ENCODE data around the gene ZNF438.
"Not testable (repeated sequence)": the region's sequence is repeated elsewhere in the genome, so short reads cannot be mapped to it uniquely, and the experiment has no call there.

Gene ZNF438

GRCh38 chr10:30800368-30800767 lies 231.3 kb downstream of the ZNF438 start:
- no peaks in the 10 kb centered on the region for H3K4me1 ChIP-seq (ENCODE audit: control insufficient read depth in 1 of 2, insufficient read depth in 1 of 2, low read depth in 1 of 2, low read length in 1 of 2)
- H3K27me3 ChIP-seq: no peaks in the 10 kb centered on the region
- H3K9me3 ChIP-seq: no peaks in the 10 kb centered on the region
- H3K27ac ChIP-seq: no peak overlapping the region
- no peak overlapping the region for H3K4me3 ChIP-seq (ENCODE audit: low read depth in 1 of 2, low read length in 1 of 2)
- H3K36me3 ChIP-seq: no peaks in the 10 kb centered on the region
- TF ChIP-seq CTCF (IDR thresholded peaks at IDR 0.05): no peak

- no peak overlapping the region for H3K27ac ChIP-seq
- no peak for TF ChIP-seq CTCF (IDR thresholded peaks at IDR 0.05)
- no peaks in the 10 kb centered on the region for H3K9me3 ChIP-seq
- H3K4me1 ChIP-seq (ENCODE audit: control insufficient read depth in 1 of 2, insufficient read depth in 1 of 2, low read depth in 1 of 2, low read length in 1 of 2): no peaks in the 10 kb centered on the region
- no peaks in the 10 kb centered on the region for H3K36me3 ChIP-seq
- H3K27me3 ChIP-seq: no peaks in the 10 kb centered on the region
- no peak overlapping the region for H3K4me3 ChIP-seq (ENCODE audit: low read depth in 1 of 2, low read length in 1 of 2)
These were observed 232.9 kb downstream of the ZNF438 start for GRCh38 chr10:30798646-30799185.

- not testable (repeated sequence) for H3K4me3 ChIP-seq (ENCODE audit: low read depth in 1 of 2, low read length in 1 of 2); H3K27me3 ChIP-seq; H3K27ac ChIP-seq; H3K4me1 ChIP-seq (ENCODE audit: control insufficient read depth in 1 of 2, insufficient read depth in 1 of 2, low read depth in 1 of 2, low read length in 1 of 2); H3K36me3 ChIP-seq; H3K9me3 ChIP-seq
These were observed 236.6 kb downstream of the ZNF438 start for GRCh38 chr10:30795024-30795423.

All from neutrophil (primary cell).